Caco-2 (cell line): Measurements from ENCODE around the gene ELFN1. TPM values are rescaled to one million over a fixed set of nuclear protein-coding genes. Genes with fewer than 3 reads are reported as not detected.

ENCODE experiments used
- BruUV-seq: library from RNA; stranded (reverse); fragments of 400-500 nt; replicated peaks from 2 replicates; lab custom pipeline; 2021; lab: Mats Ljungman, UMichigan
- CTCF ChIA-PET: fragments of 300-600 bp; sonication (Branson Sonifier 250); formaldehyde crosslinking; loops from one replicate; lab custom pipeline; 2022; ENCODE audit warnings: antibody characterized with exemption; lab: Charles Lee
- POLR2A ChIA-PET: fragments of 300-600 bp; sonication (Branson Sonifier 250); formaldehyde crosslinking; loops from one replicate; lab custom pipeline; 2022; ENCODE audit warnings: antibody characterized with exemption; lab: Charles Lee
- DNase-seq, 2 experiments: peaks; one replicate each; pipeline versions ENCODE4 v3.0.0 to v3.0.0-alpha.2; 2020 to 2022
- H3K27me3 ChIP-seq: replicated peaks from 2 replicates; pipeline ENCODE4 v1.6.0; 2011; ENCODE audit warnings: low read length; ENCODE audit not compliant: control insufficient read depth, insufficient read depth
- H3K36me3 ChIP-seq: 2 replicates; pipeline ENCODE4 v1.5.1; 2011; ENCODE audit warnings: low read length; ENCODE audit not compliant: control insufficient read depth, insufficient read depth
- H3K4me1 ChIP-seq: fragments of 250-450 bp; sonication (Bioruptor Pico); 2 replicates; pipeline ENCODE4 v1.5.1; 2020; ENCODE audit warnings: mild to moderate bottlenecking
- H3K4me3 ChIP-seq: 2 replicates; pipeline ENCODE4 v1.5.1; 2011; ENCODE audit warnings: low read depth, mild to moderate bottlenecking, control low read depth, low read length
- H3K9me3 ChIP-seq: fragments of 250-450 bp; sonication (Bioruptor Pico); 2 replicates; pipeline ENCODE4 v1.5.1; 2020; ENCODE audit warnings: mild to moderate bottlenecking, moderate library complexity
- H3K27ac Mint-ChIP-seq: one replicate; pipeline ENCODE4 v1.8.0; 2022; ENCODE audit warnings: mixed read lengths; ENCODE audit not compliant: unreplicated experiment
- H3K27me3 Mint-ChIP-seq: one replicate; pipeline ENCODE4 v1.8.0; 2022; ENCODE audit warnings: mixed read lengths; ENCODE audit not compliant: insufficient read depth, unreplicated experiment
- H3K36me3 Mint-ChIP-seq: one replicate; pipeline ENCODE4 v1.8.0; 2022; ENCODE audit warnings: mild to moderate bottlenecking, mixed read lengths; ENCODE audit not compliant: insufficient read depth, unreplicated experiment
- H3K4me1 Mint-ChIP-seq: one replicate; pipeline ENCODE4 v1.8.0; 2022; ENCODE audit warnings: low read depth, mixed read lengths; ENCODE audit not compliant: unreplicated experiment
- H3K4me3 Mint-ChIP-seq: one replicate; pipeline ENCODE4 v1.8.0; 2022; ENCODE audit warnings: mild to moderate bottlenecking, moderate library complexity, mixed read lengths; ENCODE audit not compliant: unreplicated experiment
- H3K9me3 Mint-ChIP-seq: one replicate; pipeline ENCODE4 v1.8.0; 2022; ENCODE audit warnings: mixed read lengths; ENCODE audit not compliant: unreplicated experiment
- intact Hi-C: fragments of 100-400 bp; cut with micrococcal nuclease; formaldehyde crosslinking; loops from one replicate; pipeline ENCODE4 v1.10.0; 2022; ENCODE audit not compliant: unreplicated experiment
- total RNA-seq: library from RNA; stranded (reverse); gene quantifications from 2 replicates; pipeline ENCODE4 v1.2.3, GENCODE V29; 2022
- TF ChIP-seq, protein P1 (sequence below), 2 experiments: fragments of 200-600 bp in 1 of 2; IDR thresholded peaks; 1 replicate in 1 of 2; 2 replicates in 1 of 2; pipeline versions ENCODE4 v1.5.1 to v1.8.0; 2011 to 2022; ENCODE audit warnings: antibody characterized with exemption in 1 of 2, control low read depth in 1 of 2, inconsistent platforms in 1 of 2, low read depth in 1 of 2, low read length in 1 of 2, mild to moderate bottlenecking in 1 of 2, moderate library complexity in 1 of 2; ENCODE audit not compliant: insufficient read depth in 1 of 2, severe bottlenecking in 1 of 2, unreplicated experiment in 1 of 2

The ELFN1 gene
- total RNA-seq, 1 experiment from 2014 or later = 2.3 TPM

DNA sequence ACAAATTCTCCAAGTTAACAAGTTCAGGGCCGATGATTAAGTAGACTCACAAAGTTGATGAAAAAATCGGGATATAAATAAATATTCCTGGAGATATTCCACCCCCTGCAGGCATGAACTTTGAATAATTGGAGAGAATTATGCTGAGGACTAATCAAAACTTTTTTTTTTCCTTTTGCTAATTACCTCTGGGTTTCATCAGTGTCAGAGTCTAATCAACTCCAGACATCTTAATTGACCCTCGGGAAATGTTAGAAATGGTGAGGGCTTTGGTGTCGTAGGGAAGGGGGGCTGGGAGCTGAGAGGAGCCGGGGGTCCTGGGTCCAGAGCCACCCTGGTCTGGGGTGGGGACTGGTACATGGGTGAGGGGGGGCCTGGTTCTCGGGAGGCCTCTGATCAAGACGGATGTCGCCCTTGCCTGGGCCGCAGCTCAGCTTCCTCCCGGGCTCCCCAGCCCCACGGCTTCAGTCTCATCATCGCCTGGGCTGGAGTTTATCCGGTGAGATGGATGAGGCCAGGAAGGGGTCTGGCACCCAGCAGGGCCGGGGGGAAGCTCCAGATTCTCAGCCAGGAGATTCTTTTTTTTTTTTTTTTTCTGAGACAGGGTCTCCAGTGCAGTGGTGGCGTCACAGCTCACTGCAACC lies 30.4 kb upstream of the ELFN1 start:
- H3K4me3 Mint-ChIP-seq = no peak overlapping the region
- Histone ChIP-seq H3K4me1 (no peaks in the 10 kb centered on the region), H3K36me3 (no peaks in the 10 kb centered on the region), H3K4me3 (no peak overlapping the region), H3K9me3 (0 out of 2 replicates have a peak, but pooled peaks cover 6% of the 10 kb centered on the region), H3K27me3 (no peaks in the 10 kb centered on the region)
- TF ChIP-seq, protein P1, sequence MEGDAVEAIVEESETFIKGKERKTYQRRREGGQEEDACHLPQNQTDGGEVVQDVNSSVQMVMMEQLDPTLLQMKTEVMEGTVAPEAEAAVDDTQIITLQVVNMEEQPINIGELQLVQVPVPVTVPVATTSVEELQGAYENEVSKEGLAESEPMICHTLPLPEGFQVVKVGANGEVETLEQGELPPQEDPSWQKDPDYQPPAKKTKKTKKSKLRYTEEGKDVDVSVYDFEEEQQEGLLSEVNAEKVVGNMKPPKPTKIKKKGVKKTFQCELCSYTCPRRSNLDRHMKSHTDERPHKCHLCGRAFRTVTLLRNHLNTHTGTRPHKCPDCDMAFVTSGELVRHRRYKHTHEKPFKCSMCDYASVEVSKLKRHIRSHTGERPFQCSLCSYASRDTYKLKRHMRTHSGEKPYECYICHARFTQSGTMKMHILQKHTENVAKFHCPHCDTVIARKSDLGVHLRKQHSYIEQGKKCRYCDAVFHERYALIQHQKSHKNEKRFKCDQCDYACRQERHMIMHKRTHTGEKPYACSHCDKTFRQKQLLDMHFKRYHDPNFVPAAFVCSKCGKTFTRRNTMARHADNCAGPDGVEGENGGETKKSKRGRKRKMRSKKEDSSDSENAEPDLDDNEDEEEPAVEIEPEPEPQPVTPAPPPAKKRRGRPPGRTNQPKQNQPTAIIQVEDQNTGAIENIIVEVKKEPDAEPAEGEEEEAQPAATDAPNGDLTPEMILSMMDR (IDR thresholded peaks at IDR 0.05; ENCODE audit: insufficient read depth in 1 of 2, low read depth in 1 of 2, low read length in 1 of 2, severe bottlenecking in 1 of 2, unreplicated experiment in 1 of 2) = no peak
- CTCF ChIA-PET = no interaction called here
- no peaks in the 10 kb centered on the region for H3K4me1 Mint-ChIP-seq
- intact Hi-C loops = no loop called here
- H3K27ac Mint-ChIP-seq = no peak overlapping the region
- POLR2A ChIA-PET = no interaction called here
- no peaks in the 10 kb centered on the region for H3K36me3 Mint-ChIP-seq
- peaks cover 6% of the 10 kb centered on the region for H3K27me3 Mint-ChIP-seq
- peaks cover 7% of the 10 kb centered on the region for H3K9me3 Mint-ChIP-seq
- BruUV-seq = no TSS peak
- no peak for DNase-seq

DNA sequence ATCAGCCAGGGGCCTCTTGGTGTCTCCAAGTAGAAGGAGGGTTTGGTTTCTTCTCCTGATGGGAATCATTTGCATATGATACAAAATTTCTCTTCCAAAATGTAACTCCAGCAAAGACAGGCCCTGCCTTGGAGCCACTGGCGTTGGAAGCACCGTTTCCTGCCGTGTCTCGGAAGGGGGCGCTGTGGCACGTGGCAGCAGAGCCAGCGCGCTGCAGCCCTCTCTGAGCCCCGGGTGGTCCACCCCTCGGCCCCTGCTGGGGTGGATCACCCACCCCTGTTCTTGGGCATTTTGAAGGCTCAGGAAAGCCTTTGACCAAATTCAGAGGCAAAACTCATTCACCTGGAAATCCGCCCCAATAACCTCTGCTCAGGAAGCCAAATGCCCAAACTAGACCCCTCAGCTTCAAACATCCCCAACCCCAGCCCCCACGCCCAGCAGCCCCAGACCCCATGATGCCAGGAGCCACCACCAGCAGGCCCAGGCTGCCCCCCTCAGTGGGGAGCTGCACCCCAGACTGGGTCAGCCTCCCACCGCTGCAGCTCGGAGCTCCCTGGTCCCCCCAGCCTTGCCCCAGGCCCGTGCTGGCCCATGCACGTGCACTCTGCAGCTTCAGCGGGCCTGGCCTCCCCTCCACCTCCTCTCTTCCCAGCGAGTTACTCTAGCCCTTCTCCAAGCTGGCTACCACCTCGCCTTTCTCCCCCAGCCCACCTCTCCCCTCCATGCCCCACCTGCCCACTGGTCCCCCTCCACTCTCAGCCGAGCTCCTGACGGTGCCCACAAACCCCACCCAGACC lies 29.5 kb upstream of the ELFN1 start:
- Histone ChIP-seq H3K4me3 (no peak overlapping the region), H3K27me3 (no peaks in the 10 kb centered on the region), H3K9me3 (0 out of 2 replicates have a peak, but pooled peaks cover 6% of the 10 kb centered on the region), H3K36me3 (no peaks in the 10 kb centered on the region), H3K4me1 (no peaks in the 10 kb centered on the region)
- intact Hi-C loops = no loop called here
- peaks cover 7% of the 10 kb centered on the region for H3K9me3 Mint-ChIP-seq
- H3K27me3 Mint-ChIP-seq = peaks cover 6% of the 10 kb centered on the region
- no peaks in the 10 kb centered on the region for H3K4me1 Mint-ChIP-seq
- no peak overlapping the region for H3K27ac Mint-ChIP-seq
- H3K36me3 Mint-ChIP-seq = no peaks in the 10 kb centered on the region
- no peak for DNase-seq
- H3K4me3 Mint-ChIP-seq = no peak overlapping the region
- POLR2A ChIA-PET = no interaction called here
- CTCF ChIA-PET = no interaction called here
- BruUV-seq = no TSS peak
- TF ChIP-seq, protein P1 (IDR thresholded peaks at IDR 0.05; ENCODE audit: insufficient read depth in 1 of 2, low read depth in 1 of 2, low read length in 1 of 2, severe bottlenecking in 1 of 2, unreplicated experiment in 1 of 2) = no peak

DNA sequence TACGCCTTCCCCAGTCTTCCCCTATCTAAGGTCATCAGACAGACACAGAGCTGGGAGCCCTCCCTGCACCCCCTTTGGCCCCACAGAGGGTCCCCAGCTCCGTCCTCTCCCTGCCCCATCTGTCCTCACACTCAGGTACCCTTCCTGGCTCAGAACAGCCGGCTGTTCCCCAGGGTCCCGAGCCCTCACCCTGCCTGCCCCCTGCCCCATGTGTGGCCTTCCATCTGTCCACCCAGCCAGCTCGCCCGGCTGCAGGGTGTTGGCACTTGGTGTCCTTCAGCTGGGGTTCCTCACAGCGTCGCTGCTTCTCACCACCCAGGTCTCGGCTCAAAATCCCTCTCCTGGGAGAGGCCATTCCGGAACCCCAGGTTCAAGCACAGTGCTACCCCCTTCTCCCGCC lies 28.9 kb upstream of the ELFN1 start:
- TF ChIP-seq, protein P1 (IDR thresholded peaks at IDR 0.05; ENCODE audit: insufficient read depth in 1 of 2, low read depth in 1 of 2, low read length in 1 of 2, severe bottlenecking in 1 of 2, unreplicated experiment in 1 of 2) = no peak
- H3K4me1 ChIP-seq = no peaks in the 10 kb centered on the region
- H3K9me3 Mint-ChIP-seq = peaks cover 7% of the 10 kb centered on the region
- H3K4me1 Mint-ChIP-seq = no peaks in the 10 kb centered on the region
- H3K4me3 ChIP-seq = no peak overlapping the region
- H3K27me3 Mint-ChIP-seq = peaks cover 6% of the 10 kb centered on the region
- CTCF ChIA-PET = no interaction called here
- intact Hi-C loops = no loop called here
- POLR2A ChIA-PET = no interaction called here
- 0 out of 2 replicates have a peak, but pooled peaks cover 6% of the 10 kb centered on the region for H3K9me3 ChIP-seq
- no peak overlapping the region for H3K4me3 Mint-ChIP-seq
- H3K36me3 Mint-ChIP-seq = no peaks in the 10 kb centered on the region
- H3K36me3 ChIP-seq = no peaks in the 10 kb centered on the region
- no peaks in the 10 kb centered on the region for H3K27me3 ChIP-seq
- H3K27ac Mint-ChIP-seq = no peak overlapping the region
- no TSS peak for BruUV-seq
- DNase-seq = no peak
